GM21526 (cell line): ENCODE measurements around the gene PML.

ENCODE experiments used
- ATAC-seq: cut with Tn5 transposase; IDR thresholded peaks from one replicate; pipeline ENCODE4 v1.9.1; 2021; ENCODE audit warnings: moderate library complexity; ENCODE audit not compliant: unreplicated experiment, low FRiP score

PML gene, protein sequence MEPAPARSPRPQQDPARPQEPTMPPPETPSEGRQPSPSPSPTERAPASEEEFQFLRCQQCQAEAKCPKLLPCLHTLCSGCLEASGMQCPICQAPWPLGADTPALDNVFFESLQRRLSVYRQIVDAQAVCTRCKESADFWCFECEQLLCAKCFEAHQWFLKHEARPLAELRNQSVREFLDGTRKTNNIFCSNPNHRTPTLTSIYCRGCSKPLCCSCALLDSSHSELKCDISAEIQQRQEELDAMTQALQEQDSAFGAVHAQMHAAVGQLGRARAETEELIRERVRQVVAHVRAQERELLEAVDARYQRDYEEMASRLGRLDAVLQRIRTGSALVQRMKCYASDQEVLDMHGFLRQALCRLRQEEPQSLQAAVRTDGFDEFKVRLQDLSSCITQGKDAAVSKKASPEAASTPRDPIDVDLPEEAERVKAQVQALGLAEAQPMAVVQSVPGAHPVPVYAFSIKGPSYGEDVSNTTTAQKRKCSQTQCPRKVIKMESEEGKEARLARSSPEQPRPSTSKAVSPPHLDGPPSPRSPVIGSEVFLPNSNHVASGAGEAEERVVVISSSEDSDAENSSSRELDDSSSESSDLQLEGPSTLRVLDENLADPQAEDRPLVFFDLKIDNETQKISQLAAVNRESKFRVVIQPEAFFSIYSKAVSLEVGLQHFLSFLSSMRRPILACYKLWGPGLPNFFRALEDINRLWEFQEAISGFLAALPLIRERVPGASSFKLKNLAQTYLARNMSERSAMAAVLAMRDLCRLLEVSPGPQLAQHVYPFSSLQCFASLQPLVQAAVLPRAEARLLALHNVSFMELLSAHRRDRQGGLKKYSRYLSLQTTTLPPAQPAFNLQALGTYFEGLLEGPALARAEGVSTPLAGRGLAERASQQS

DNA sequence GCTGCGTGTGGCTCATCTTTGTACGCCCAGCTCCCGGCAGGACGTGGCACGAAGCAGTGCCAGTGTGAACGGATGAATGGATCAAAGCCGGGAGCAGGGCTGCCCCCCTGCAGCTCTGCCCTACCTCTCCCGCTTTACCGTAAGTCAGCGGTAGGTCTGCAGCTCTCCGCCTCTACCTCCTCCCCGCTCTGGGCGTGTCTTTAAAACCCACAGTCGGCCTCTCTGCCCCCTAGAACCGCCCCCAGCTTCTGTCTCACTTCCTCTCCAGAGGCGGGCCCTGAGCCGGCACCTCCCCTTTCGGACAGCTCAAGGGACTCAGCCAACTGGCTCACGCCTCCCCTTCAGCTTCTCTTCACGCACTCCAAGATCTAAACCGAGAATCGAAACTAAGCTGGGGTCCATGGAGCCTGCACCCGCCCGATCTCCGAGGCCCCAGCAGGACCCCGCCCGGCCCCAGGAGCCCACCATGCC lies at the start of gene PML:
PML (plus strand) TSS at position 304 of the 471 bp plus-strand sequence; CDS start at position 401, 97 bp downstream.
- ATAC-seq: peak; percentile 64

DNA sequence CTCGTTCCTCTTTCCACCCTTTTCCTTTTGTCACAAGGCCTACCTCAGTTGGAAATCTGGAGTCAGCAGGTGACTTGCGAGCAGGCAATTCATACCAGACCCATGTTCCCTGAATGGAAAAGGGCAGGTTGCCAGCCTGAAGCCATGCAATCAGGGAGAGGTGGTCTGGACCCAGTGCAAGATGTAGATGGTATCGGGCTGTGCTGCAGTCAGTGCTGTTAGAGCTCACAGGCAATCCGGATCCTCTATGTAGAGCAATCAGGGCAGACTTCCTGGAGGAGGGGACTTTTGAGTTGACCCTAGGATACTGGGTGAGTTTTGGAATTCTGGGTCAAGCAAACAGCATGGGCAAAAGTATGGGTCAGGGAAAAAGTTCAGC lies 49.4 kb upstream of the PML start:
- no peak for ATAC-seq

DNA sequence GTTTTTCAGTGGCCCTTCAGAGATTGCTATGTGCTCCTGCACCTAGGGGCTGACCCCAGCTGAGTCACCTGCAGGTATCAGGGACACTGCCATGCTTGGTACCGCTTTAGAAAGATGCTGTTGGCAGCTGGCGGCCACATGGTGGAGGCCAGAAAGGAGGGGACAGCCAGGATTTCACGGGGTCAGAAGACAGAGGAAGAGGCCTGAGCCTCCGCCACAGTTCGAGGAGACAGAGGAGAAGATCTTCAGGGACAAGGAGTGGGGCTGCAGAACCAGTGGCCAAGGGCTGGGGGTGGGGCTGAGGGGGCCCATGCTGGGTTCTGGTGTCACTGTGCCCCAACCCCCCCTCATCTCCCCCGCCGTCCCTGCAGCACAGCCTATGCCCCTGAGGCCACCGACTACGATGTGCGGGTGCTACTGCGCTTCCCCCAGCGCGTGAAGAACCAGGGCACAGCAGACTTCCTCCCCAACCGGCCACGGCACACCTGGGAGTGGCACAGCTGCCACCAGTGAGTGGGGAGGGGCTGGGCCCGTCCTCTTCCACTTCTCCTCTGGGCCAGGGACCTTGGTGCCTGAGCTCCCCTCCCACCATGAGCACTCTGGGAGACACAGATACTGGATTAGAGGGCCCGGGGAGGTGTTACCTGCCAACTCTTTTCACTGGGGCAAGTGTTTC lies 48.3 kb upstream of the PML start:
- no peak for ATAC-seq

DNA sequence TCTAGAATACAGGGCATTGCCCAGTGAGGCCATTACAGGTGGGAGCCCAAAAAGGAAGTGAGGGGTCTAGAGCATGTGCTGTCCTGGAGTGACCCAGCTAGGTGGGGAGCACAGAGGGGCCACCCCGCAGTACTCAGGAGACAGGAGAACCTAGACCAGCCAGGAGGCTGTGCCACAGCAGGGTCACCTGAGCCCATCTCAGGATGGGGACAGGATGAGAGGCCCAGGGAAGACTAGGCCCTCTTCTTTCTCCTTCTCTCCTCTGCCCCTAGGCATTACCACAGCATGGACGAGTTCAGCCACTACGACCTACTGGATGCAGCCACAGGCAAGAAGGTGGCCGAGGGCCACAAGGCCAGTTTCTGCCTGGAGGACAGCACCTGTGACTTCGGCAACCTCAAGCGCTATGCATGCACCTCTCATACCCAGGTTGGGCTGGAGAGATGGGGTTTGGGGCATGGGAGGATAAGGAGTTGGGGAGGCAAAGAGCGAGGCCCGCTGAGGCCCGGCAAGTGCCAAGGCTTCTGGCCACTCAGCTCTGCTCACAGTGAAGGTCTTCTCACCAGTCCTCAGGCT lies 47.6 kb upstream of the PML start:
- ATAC-seq: no peak

DNA sequence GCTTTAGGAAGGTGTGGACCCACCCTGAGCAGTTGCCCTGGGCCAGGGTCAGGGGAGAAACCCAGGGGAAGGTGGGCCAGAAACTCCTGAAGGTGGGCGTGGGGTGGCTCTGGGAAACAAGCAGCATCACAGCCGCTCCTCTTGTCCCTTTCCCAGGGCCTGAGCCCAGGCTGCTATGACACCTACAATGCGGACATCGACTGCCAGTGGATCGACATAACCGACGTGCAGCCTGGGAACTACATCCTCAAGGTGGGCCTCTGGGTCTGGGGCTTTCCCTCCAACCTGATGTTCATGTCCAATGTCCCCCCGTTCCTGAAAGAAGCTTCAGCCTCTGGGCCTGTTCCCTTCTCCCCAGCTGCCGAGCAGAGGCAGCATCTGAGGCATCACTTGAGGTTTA lies 46.9 kb upstream of the PML start:
- no peak for ATAC-seq

DNA sequence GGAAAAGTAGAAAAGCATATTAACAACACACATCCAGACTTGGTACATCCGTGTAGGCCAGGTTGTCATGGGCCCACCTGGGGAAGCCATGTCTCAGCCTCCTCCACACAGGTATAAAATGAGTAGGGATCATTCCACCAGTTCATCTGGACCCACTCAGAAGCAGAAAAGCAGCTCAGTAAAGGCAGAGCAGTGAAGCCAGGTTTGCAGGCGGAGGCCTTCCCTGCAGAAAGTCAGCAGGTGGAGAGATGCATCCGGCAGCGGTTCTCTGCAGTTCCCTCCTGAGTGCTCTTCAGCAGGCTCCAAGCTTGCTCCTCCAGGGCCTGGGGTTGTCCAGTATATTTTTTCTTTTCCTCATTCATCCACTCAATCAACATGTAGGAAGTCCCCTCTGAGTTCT lies 46.1 kb upstream of the PML start:
- ATAC-seq: no peak

DNA sequence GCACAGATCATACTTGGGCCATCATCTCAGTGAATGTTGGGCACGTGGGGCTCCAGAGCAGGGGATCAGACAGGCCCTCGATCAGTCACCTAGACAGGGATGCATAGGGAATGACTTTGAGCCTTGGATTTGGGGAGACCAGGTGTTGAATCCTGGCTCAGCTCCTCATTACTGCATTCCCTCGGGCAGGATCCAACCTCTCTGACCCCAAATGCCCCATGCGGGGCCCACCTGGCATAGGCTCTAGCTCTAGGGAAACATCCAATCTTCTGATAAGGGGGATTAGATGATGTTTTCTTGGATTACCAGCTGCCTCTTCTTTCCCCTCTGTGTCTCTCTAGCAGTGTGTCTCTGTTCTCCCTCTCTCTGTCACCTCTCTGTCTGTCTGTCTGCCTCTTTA lies 45.5 kb upstream of the PML start:
- no peak for ATAC-seq

DNA sequence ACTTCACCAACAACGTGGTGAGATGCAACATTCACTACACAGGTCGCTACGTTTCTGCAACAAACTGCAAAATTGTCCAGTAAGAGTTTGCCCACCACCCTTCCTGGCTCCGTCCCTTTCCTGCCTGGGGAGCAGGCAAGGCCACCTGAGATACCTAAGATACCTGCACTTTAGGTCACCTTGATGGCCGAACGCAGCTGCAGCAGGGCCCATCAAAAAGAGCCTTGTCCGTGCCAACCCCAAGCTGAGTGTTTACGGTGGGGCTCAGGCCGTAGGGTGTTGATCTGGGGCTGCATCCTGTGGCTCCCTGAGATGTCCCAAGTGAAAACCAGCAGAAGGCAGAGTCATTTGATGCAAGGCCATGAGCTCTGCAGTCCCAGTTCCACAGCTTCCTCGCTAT lies 45.0 kb upstream of the PML start:
- no peak for ATAC-seq

DNA sequence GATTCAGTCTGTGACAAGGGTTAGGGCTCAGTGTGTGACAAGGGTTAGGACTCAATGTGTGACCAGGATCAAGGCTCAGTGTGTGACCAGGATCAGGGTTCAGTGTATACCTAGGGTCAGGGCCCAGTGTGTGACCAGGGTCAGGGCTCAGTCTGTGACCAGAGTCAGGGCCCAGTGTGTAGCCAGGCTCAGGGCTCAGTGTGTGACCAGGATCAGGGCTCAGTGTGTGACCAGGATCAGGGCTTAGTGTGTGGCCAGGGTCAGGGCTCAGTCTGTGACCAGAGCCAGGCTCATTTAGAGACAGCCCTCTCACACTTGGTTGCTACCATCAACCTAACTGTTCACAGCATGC lies 44.1 kb upstream of the PML start:
- ATAC-seq: no peak

DNA sequence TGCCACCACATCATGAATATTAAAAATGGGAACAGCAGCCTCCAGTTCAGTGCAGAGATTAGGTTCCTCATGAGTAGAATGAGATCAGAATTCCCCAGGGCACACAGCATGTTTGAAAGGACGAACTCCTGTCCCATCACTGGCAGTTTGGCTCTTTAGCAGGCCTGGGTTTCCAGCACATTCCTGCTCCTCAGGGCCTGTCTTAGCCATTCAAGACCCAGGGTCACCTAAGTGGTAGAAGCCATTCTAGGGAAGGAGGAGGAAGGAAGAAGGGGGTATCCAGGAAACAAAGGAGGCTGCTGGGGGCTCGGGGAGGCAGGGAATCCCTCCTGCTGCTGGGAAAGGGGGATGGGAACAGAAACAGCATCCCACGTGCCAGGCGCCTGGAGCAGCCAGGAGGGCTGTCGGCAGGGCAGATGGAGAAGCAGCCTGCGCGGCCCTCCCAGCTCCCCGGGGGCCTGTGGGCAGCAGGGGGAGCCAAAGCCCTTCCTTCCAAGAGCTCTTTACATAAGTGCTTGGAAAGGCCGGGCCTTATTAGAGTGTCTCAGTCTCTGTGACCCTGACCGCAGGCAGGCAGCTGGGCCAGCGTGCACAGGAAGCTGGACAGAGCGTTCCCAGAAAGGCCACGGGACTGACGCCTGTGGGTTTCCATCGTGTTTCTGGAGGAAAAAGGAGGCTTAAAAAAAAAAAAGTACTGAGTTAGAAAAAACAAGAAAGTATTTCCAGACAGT lies 43.5 kb upstream of the PML start:
- ATAC-seq: no peak

DNA sequence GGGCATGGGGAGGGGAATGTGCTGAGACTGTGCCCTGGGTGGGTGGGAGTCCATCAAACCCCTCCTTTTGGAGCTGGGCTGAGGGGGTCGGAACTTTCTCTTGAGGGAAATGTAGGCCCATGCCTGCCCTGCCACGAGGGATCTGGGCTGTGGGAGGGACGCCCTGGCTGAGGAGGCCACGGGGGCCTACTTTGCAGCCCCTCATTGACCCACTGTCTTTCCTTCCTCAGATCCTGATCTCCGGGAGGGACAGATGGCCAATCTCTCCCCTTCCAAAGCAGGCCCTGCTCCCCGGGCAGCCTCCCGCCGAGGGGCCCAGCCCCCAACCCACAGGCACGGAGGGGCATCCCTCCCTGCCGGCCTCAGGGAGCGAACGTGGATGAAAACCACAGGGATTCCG lies 42.9 kb upstream of the PML start:
- no peak for ATAC-seq

DNA sequence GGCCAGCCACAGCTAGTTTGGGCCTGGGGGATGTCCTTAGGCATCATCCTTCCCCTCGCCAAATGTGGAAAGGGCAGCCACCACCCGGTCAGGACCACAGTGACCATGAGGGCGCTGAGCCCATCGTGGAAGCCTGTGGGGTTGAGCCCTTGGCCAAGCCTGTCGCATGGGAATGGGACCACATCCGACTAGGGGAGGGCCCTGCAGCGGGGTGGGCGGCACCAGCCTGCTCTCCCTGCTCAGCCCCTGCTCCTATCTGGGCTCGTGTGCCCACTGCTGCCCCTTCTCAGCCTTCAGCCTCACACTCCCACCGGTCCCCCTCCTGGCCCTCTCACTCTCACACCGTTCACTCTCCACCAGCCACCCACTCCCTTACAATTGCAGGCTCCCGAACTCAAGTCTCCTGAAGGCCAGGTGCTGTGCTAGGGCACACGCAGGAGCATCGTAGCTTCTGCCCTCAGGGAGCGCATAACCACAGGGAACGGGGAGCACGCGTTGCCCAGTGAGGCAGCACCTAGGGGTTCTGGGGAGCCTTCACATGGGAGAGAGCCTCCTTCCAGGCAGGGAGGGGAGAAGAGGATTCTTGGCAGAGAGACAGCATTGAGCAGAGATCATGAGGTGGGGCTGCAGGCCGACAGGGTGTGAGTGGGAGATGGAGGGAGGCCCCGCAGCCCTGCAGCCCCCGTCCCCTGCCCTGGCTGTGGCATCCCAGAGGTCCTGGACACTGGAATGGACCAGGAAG lies 42.2 kb upstream of the PML start:
- ATAC-seq: no peak

DNA sequence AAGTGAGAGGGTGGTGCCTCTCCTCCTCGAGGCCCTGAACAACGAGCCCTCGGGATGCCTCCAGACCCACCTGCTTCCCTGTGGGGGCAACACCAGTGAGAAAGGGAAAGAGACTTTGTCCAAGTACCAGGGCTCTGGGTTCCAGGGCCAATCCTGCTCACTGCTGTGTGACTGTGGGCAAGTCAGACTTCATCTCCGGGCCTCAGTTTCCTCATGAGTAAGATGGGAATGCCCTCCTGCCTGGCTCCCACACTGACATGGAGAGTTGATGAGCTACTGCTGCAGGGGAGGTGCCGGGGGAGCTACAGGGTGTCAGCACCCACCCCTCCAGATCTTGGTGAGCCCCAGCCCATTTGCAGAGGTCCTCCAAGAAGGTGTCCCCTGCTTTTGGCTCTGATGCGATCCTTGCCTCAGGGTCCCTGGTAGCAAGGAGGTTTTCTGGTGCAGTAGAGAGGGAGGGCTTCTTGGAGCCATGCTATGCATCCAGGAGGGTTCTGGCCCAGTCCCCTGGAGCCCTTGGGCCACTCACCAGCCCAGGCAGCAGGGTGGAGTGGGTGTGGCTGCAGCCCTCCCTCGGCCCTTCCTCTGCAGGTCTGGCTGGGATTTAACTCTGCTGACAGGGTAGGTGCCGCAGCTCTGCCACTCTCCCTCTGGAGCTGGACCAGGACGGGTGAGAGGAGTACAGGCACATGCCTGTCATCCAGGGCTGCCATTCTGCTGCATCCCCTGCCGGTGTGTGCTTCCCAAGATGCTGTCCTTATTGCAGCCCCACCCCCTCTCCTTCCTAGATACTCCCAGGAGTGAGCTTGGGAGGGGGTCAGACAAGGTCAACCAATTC lies 41.4 kb upstream of the PML start:
- ATAC-seq: no peak

DNA sequence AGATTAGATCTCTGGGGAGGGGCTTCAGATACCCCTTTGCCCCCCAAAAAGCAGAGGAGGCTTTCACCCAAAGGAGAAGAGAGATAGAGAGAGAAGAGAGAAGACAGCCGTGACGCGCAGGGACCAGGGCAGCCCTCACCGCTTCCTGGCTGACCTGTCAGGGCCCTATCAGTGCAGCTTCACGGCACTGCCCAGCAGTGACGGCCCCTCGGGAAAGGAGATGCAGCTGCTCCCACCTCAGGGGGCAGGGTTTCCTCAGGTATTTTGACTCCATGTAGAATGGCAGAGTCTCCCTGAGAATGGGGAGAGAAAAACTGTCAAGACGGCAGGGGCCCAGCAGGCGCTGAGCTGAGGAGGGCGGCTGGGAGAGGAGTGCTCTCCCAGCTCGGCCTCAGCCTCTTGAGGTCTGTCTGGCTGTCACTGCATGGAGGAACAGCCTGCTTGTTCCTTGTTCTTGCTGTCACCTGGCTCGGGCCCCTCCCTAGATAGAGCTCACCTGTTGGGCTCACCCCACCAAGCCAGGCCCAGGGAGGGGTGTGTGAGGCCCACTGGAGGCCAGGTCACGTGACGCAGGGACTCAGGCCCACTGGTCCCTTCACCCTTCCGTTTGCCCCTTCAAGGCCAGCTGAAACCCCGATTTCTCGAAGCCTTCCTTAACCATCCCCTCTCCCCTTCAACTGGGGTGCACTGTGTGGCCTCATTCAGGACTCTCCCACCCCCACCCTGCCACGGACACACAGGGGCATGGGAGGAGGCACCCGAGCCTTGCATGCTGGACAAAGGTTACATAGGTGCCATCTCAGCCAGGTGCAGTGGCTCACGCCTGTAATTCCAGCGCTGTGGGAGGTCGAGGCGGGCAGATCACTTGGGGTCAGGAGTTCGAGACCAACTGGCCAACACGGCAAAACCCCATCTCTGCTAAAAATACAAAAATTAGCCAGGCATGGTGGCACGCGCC lies 40.0 kb upstream of the PML start:
- no peak for ATAC-seq

DNA sequence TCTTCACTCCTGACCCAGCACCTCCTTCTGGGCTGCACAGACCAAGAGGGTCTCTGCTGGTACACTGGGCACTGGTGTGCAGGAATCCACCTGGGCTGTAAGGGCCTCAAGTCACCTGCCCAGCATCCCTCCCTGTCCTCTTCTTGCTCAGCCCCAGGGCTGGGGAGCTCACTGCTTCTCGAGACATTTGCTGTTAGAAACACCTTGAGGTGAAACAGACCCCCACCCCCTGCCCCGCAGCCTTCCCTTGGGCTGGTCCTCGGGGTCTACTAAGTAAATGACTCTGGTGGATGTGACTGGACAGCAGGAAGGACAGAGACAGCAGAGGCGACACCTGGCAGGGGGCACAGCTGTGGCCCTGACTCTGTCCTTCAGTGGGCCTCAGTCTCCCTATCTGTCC lies 39.2 kb upstream of the PML start:
- ATAC-seq: no peak

DNA sequence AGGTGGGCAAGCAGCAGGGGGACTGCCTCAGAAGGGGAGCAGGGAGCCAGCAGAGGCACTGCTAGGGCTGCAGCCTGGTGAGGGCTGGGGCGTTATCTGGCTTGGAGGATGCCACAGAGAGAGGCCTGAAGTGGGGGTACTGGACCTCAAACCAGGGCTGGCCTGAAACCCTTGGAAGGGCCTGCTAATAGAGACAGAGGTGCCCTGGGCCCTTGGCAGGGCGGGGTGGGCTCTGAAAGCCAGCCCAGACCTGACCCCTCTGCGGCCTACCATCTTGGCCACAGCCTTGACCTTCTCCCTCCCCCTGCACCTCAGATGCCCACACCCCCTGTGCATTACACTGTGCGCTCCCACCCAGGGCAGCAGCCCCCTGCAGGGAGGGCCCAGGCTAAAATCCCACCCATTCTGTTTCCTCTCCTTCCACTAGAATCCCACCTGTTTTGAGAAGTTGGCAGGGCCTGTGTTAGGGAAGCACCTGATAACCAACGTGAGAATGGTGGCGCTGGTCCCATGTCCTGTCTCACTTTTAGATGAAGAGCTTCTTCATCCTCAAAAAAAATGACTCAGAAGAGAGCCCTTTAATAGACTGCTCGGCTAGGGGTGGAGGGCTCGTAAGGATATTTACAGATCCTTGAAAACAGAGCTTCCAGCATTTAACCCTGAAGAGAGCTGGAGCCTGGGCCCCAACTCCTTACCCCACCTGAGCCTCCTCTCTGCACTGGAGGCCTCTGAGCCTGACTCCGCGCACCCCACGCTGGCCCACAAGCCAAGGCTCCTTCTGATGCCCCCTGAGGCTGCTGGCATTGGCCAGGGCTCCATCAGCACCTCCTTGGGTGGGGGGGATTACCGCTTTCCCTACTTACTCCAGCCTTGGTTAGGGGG lies 38.4 kb upstream of the PML start:
- ATAC-seq: no peak

DNA sequence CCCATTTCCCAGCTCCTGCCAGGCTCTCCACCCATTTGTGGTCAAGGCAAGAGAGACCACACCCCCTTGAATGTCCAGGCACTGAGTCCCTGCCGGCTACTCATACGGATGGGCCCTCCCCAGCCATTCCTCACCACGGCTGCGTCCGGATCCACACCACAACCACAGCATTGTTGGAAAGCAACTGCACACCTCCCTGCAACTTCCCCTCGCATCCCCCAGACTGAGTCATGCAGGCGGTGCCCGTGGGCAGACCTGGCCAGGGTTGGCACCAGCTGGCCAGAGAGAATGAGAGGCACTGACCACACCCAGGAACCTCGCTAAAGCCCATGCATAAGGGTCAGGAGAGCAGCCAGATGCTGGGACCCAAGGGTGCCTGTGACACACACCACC lies 37.8 kb upstream of the PML start:
- ATAC-seq: no peak
